Endothelial cell (in vitro differentiated cells): ENCODE measurements around the gene SULT1C4. TPM values are rescaled to one million over a fixed set of nuclear protein-coding genes. Genes with fewer than 3 reads are reported as not detected.

ENCODE experiments used
- DNase-seq: peaks from one replicate; pipeline ENCODE4 v3.0.0; 2021; ENCODE audit warnings: low spot score
- H3K27ac Mint-ChIP-seq: one replicate; pipeline ENCODE4 v1.8.0; 2021; ENCODE audit warnings: mixed read lengths, inconsistent platforms; ENCODE audit not compliant: unreplicated experiment
- H3K27me3 Mint-ChIP-seq: one replicate; pipeline ENCODE4 v1.8.0; 2021; ENCODE audit warnings: mild to moderate bottlenecking, moderate library complexity, mixed read lengths, inconsistent platforms; ENCODE audit not compliant: unreplicated experiment
- H3K36me3 Mint-ChIP-seq: one replicate; pipeline ENCODE4 v1.8.0; 2021; ENCODE audit warnings: mild to moderate bottlenecking, low read depth, mixed read lengths, inconsistent platforms; ENCODE audit not compliant: unreplicated experiment
- H3K4me1 Mint-ChIP-seq: one replicate; pipeline ENCODE4 v1.8.0; 2021; ENCODE audit warnings: mild to moderate bottlenecking, mixed read lengths, inconsistent platforms; ENCODE audit not compliant: unreplicated experiment
- H3K4me3 Mint-ChIP-seq: one replicate; pipeline ENCODE4 v1.8.0; 2021; ENCODE audit warnings: mild to moderate bottlenecking, mixed read lengths, inconsistent platforms; ENCODE audit not compliant: unreplicated experiment
- H3K9me3 Mint-ChIP-seq: one replicate; pipeline ENCODE4 v1.8.0; 2021; ENCODE audit warnings: mixed read lengths, inconsistent platforms; ENCODE audit not compliant: unreplicated experiment
- total RNA-seq: library from RNA; stranded (reverse); fragmentation: NEBNext Ultra II Directional; extraction: Animal tissue kit (Norgen Biotek cat#: 25700); gene quantifications from one replicate; pipeline ENCODE4 v1.2.1, GENCODE V29; 2021; ENCODE audit not compliant: unreplicated experiment
- TF ChIP-seq, protein P1 (sequence below): fragments of 200-600 bp; sonication (generic); IDR thresholded peaks from one replicate; pipeline ENCODE4 v1.5.0; 2021; ENCODE audit warnings: antibody characterized with exemption; ENCODE audit not compliant: unreplicated experiment

Gene SULT1C4
- total RNA-seq, 1 donor from 2014 or later: 22.6 TPM

DNA sequence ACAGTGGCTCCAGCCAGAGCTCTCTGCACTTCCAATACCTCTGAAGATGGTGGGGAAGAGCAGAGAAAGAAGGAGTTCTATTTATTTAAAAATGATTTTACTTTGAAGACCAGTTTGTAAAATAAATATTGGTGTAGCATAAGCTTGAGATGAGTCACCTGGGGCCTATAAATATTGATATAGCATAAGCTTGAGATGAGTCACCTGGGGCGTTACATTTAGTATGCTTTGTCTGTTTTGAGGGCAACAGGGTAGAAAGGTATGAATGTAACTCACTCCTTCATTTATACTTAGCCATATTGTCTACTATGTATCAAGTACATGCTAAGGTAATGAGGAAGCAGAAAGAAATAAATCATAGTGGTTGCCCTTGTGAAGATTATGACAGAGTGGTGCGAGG, 7.7 kb upstream of the SULT1C4 start:
- no peak overlapping the region for H3K27ac Mint-ChIP-seq
- peaks cover 24% of the 10 kb centered on the region for H3K36me3 Mint-ChIP-seq
- TF ChIP-seq, protein P1, sequence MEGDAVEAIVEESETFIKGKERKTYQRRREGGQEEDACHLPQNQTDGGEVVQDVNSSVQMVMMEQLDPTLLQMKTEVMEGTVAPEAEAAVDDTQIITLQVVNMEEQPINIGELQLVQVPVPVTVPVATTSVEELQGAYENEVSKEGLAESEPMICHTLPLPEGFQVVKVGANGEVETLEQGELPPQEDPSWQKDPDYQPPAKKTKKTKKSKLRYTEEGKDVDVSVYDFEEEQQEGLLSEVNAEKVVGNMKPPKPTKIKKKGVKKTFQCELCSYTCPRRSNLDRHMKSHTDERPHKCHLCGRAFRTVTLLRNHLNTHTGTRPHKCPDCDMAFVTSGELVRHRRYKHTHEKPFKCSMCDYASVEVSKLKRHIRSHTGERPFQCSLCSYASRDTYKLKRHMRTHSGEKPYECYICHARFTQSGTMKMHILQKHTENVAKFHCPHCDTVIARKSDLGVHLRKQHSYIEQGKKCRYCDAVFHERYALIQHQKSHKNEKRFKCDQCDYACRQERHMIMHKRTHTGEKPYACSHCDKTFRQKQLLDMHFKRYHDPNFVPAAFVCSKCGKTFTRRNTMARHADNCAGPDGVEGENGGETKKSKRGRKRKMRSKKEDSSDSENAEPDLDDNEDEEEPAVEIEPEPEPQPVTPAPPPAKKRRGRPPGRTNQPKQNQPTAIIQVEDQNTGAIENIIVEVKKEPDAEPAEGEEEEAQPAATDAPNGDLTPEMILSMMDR: no peak
- no peak overlapping the region for H3K4me3 Mint-ChIP-seq
- no peak for DNase-seq
- H3K4me1 Mint-ChIP-seq: peaks cover 8% of the 10 kb centered on the region
- no peaks in the 10 kb centered on the region for H3K9me3 Mint-ChIP-seq
- peaks cover 2% of the 10 kb centered on the region for H3K27me3 Mint-ChIP-seq

DNA sequence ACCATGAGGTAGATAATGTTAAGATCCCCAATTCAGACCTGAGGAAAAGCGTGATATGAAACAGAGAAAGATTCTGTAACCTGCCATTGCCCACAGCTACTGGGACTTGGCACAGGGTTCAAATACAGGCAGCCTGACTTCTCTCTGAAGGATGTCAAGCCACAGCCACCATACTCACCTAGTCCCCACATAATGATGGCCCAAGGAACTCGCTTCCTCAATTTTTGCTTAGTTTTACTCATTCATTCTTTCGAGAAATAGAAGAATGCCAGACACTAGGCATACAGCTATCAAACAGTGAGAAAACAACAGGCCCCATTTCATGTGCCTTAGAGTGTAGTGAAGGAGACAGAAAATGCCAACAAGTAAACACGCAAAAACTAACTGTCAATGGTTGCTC, 980 bp upstream of the SULT1C4 start:
- H3K36me3 Mint-ChIP-seq: peaks cover 4% of the 10 kb centered on the region
- no peaks in the 10 kb centered on the region for H3K9me3 Mint-ChIP-seq
- TF ChIP-seq, protein P1: no peak
- H3K27ac Mint-ChIP-seq: peak overlapping the region; percentile 99
- DNase-seq: no peak
- H3K27me3 Mint-ChIP-seq: no peaks in the 10 kb centered on the region
- H3K4me3 Mint-ChIP-seq: peak overlapping the region; percentile 21
- H3K4me1 Mint-ChIP-seq: peaks cover 50% of the 10 kb centered on the region

DNA sequence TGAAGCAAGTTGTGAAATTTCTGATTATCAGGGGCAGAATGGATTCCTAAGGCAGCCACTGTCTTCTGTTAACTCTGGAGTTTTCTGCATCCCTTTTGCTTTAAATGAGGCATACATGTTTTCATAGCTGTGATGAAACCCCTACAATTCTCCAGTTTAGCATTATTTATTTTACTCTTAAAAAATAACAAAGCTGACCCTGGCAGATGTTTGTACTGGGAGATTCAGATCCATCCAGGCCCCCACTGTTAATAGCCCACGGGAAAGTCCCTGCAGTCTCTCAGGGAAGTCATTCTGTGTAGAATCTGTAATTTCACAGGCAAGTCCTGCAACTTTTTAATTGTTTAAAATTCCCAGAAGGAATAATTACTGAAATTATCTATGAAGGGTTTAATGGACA, 353 bp upstream of the SULT1C4 start:
- peaks cover 53% of the 10 kb centered on the region for H3K4me1 Mint-ChIP-seq
- no peaks in the 10 kb centered on the region for H3K9me3 Mint-ChIP-seq
- peak overlapping the region; percentile 91 for H3K4me3 Mint-ChIP-seq
- peak overlapping the region; percentile 99 for H3K27ac Mint-ChIP-seq
- TF ChIP-seq, protein P1: no peak
- peaks cover 9% of the 10 kb centered on the region for H3K36me3 Mint-ChIP-seq
- no peak for DNase-seq
- H3K27me3 Mint-ChIP-seq: no peaks in the 10 kb centered on the region

DNA sequence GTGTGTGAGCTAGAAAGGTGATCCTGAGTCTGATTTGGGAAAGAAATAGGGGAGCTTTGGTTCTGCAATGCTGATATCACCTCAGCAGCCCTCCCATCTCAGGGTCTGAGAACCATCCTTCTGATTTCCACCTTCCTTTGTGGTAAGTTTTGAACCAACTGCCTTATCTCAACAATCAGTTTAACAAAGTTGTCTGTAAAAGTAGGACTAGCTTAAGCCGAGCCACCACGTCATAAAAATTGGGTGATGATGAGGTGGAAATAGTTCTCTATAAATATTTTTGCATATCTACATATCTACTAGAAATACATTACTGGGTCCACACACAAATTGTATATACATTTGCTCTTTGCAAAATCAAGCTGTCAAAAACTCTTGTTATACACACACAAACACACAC, 1.1 kb downstream of the SULT1C4 start:
- peak overlapping the region; percentile 91 for H3K4me3 Mint-ChIP-seq

DNA sequence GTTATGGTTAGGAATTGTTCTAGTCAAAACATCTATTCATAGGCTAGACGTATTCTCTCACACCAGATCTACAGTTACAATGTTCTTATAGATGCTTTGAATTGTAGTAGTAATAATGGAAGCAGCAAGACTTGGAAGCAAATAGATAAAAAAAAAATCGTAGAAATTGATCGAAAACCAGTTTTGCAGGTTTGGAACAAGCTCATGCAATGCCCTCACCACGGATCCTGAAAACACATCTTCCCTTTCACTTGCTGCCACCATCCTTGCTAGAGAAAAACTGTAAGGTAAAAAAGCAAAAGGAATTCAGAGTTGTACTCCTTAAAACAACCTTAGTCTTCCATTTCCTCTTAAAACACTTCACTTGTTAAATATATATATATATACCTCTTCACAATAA, 4.4 kb downstream of the SULT1C4 start:
- no peak overlapping the region for H3K27ac Mint-ChIP-seq
- H3K4me1 Mint-ChIP-seq: peaks cover 49% of the 10 kb centered on the region
- DNase-seq: no peak
- no peaks in the 10 kb centered on the region for H3K9me3 Mint-ChIP-seq
- H3K27me3 Mint-ChIP-seq: no peaks in the 10 kb centered on the region
- peak overlapping the region; percentile 44 for H3K4me3 Mint-ChIP-seq
- peaks cover 30% of the 10 kb centered on the region for H3K36me3 Mint-ChIP-seq
- TF ChIP-seq, protein P1: no peak

More for the DNA sequence above, 1.1 kb downstream of the SULT1C4 start:
- Mint-ChIP-seq H3K36me3 (peaks cover 19% of the 10 kb centered on the region), H3K4me1 (peaks cover 58% of the 10 kb centered on the region), H3K27ac (peak overlapping the region; percentile 99), H3K9me3 (no peaks in the 10 kb centered on the region), H3K27me3 (no peaks in the 10 kb centered on the region)
- TF ChIP-seq, protein P1: no peak
- no peak for DNase-seq
